Ishikawa (cell line): ENCODE data around the gene USP32.

Source experiments
- CEBPB ChIP-seq: IDR thresholded peaks from 2 replicates; pipeline ENCODE4 v1.6.1; 2012
- CREB1 ChIP-seq: IDR thresholded peaks from 2 replicates; pipeline ENCODE4 v1.6.1; 2012; ENCODE audit warnings: low read depth
- EGR1 ChIP-seq: IDR thresholded peaks from 2 replicates; pipeline ENCODE4 v1.6.1; 2012
- FOXM1 ChIP-seq: IDR thresholded peaks from 2 replicates; pipeline ENCODE4 v1.6.1; 2012; ENCODE audit warnings: low read depth, borderline replicate concordance
- MAX ChIP-seq: IDR thresholded peaks from 2 replicates; pipeline ENCODE4 v1.6.1; 2012
- RAD21 ChIP-seq: IDR thresholded peaks from 2 replicates; pipeline ENCODE4 v1.6.1; 2012; ENCODE audit warnings: low read depth
- REST ChIP-seq: IDR thresholded peaks from 2 replicates; pipeline ENCODE4 v1.6.1; 2012; ENCODE audit warnings: low read depth, mild to moderate bottlenecking
- TAF1 ChIP-seq: IDR thresholded peaks from 2 replicates; pipeline ENCODE4 v1.6.1; 2012; ENCODE audit warnings: low read depth, mild to moderate bottlenecking
- USF1 ChIP-seq: IDR thresholded peaks from 2 replicates; pipeline ENCODE4 v1.6.1; 2012
- YY1 ChIP-seq: IDR thresholded peaks from 2 replicates; pipeline ENCODE4 v1.6.1; 2012; ENCODE audit warnings: low read depth

GRCh38 chr17:60386147-60387058 lies 5.5 kb downstream of the USP32 start:
- TF ChIP-seq CEBPB (no peak), TAF1 (no peak), REST (no peak), RAD21 (no peak), FOXM1 (no peak), CREB1 (no peak), YY1 (no peak), MAX (no peak), USF1 (no peak), EGR1 (no peak)
